CD4-positive, alpha-beta T cell (primary cell): ENCODE results near the gene DGKA. TPM values are rescaled to one million over a fixed set of nuclear protein-coding genes. Genes with fewer than 3 reads are reported as not detected.

ENCODE experiments used
- ATAC-seq: fragments of 200-7000 bp; cut with Tn5 transposase; one replicate; pipeline ENCODE4 v1.10.0; 2022; ENCODE audit warnings: mild to moderate bottlenecking; ENCODE audit not compliant: poor library complexity
- CTCF ChIA-PET: fragments of 350-600 bp; sonication (Branson Sonifier 250); formaldehyde crosslinking; loops from one replicate; lab custom pipeline; 2021; ENCODE audit warnings: antibody characterized with exemption, inconsistent platforms; lab: Charles Lee
- POLR2A ChIA-PET: fragments of 350-600 bp; sonication (Branson Sonifier 250); formaldehyde crosslinking; loops from one replicate; lab custom pipeline; 2021; ENCODE audit warnings: antibody characterized with exemption, inconsistent platforms; lab: Charles Lee
- DNase-seq, 14 experiments: peaks; one replicate each; pipeline ENCODE4 v3.0.0-alpha.2; 2013 to 2020; ENCODE audit warnings: mixed read lengths in 2 of 14
- H3K27ac ChIP-seq, 2 donors: one replicate each; pipeline versions ENCODE4 v1.5.1 to v1.7.0; 2013; ENCODE audit warnings: low read length in 2 of 2, low read depth in 1 of 2, mild to moderate bottlenecking in 1 of 2
- H3K27me3 ChIP-seq, 2 experiments: 1 replicate in 1 of 2; 2 replicates in 1 of 2; pipeline versions ENCODE4 v1.6.1 to v1.7.0; 2013; ENCODE audit warnings: low read length in 2 of 2, control low read depth in 1 of 2, mild to moderate bottlenecking in 1 of 2, moderate library complexity in 1 of 2; ENCODE audit not compliant: insufficient read depth in 2 of 2, control insufficient read depth in 1 of 2
- H3K36me3 ChIP-seq: one replicate; pipeline ENCODE4 v1.6.1; 2013; ENCODE audit warnings: low read length, control low read depth; ENCODE audit not compliant: insufficient read depth
- H3K4me1 ChIP-seq: one replicate; pipeline ENCODE4 v1.6.1; 2013; ENCODE audit warnings: low read length, control low read depth; ENCODE audit not compliant: insufficient read depth
- H3K4me3 ChIP-seq: one replicate; pipeline ENCODE4 v1.5.1; 2013; ENCODE audit warnings: mild to moderate bottlenecking, low read length, moderate library complexity
- H3K9me3 ChIP-seq, 2 experiments: 1 replicate in 1 of 2; 2 replicates in 1 of 2; pipeline versions ENCODE4 v1.6.1 to v1.7.0; 2013; ENCODE audit warnings: low read length in 2 of 2, mild to moderate bottlenecking in 2 of 2, control low read depth in 1 of 2, moderate library complexity in 1 of 2; ENCODE audit not compliant: control insufficient read depth in 1 of 2, insufficient read depth in 1 of 2
- H3K27ac Mint-ChIP-seq: one replicate; pipeline ENCODE4 v1.8.0; 2020; ENCODE audit warnings: mixed read lengths
- H3K27me3 Mint-ChIP-seq: one replicate; pipeline ENCODE4 v1.8.0; 2021; ENCODE audit warnings: mixed read lengths
- H3K36me3 Mint-ChIP-seq: one replicate; pipeline ENCODE4 v1.8.0; 2021; ENCODE audit warnings: low read depth, mixed read lengths
- H3K4me1 Mint-ChIP-seq: one replicate; pipeline ENCODE4 v1.8.0; 2021; ENCODE audit warnings: low read depth, mixed read lengths
- H3K4me3 Mint-ChIP-seq: one replicate; pipeline ENCODE4 v1.8.0; 2020; ENCODE audit warnings: mild to moderate bottlenecking, mixed read lengths
- H3K9me3 Mint-ChIP-seq: one replicate; pipeline ENCODE4 v1.8.0; 2020; ENCODE audit warnings: mixed read lengths
- CTCF ChIP-seq: fragments of 200-600 bp; IDR thresholded peaks from one replicate; pipeline ENCODE4 v1.8.0; 2022; ENCODE audit warnings: antibody characterized with exemption, mild to moderate bottlenecking
- intact Hi-C, 2 experiments: fragments of 100-400 bp; cut with DNase I in 1 of 2; cut with micrococcal nuclease in 1 of 2; formaldehyde crosslinking; loops; one replicate each; pipeline versions ENCODE4 v1.15.1 to v1.9.0; 2023 to 2025; cut with DNase I, micrococcal nuclease
- total RNA-seq, 174 experiments: library from RNA in 2 of 174; stranded (reverse) in 2 of 174; gene quantifications; one replicate each; pipeline ENCODE4 v1.2.3 and lab custom pipeline; 2021 to 2026

The DGKA gene
- total RNA-seq, 2 experiments from 2014 or later: 799 to 818 TPM

- Mint-ChIP-seq H3K36me3 (peaks cover 66% of the 10 kb centered on the region), H3K4me1 (peaks cover 30% of the 10 kb centered on the region), H3K4me3 (no peak overlapping the region), H3K9me3 (no peaks in the 10 kb centered on the region), H3K27me3 (no peaks in the 10 kb centered on the region), H3K27ac (no peak overlapping the region)
- DNase-seq: no peak
- POLR2A ChIA-PET: interaction anchor here (1.2 to 1.7 kb wide), 2 partner anchors 9 to 15 kb away, joined by 3 to 10 read pairs; partner anchors contain the start of gene RAB5B
- Histone ChIP-seq H3K27me3 (no peaks in the 10 kb centered on the region), H3K4me3 (no peak overlapping the region), H3K9me3 (no peaks in the 10 kb centered on the region), H3K27ac (no peak overlapping the region), H3K36me3 (peaks cover 57% of the 10 kb centered on the region), H3K4me1 (no peaks in the 10 kb centered on the region)
- intact Hi-C loops: no loop called here
- ATAC-seq: no peak
- CTCF ChIA-PET: interaction anchor here (4.7 kb wide), 1 partner anchor 13 kb away, joined by 20 read pairs; no protein-coding TSS in a partner anchor
- no peak for TF ChIP-seq CTCF
Observed at GRCh38 chr12:55982319-55982936, 51.5 kb downstream of the DGKA start.

- H3K27ac ChIP-seq: no peak overlapping the region
- peaks cover 58% of the 10 kb centered on the region for H3K36me3 ChIP-seq
- ChIA-PET POLR2A (interaction anchor here (1.7 to 2.2 kb wide), 2 partner anchors 9 to 10 kb away, joined by 10 to 14 read pairs; partner anchors contain the start of gene RAB5B), CTCF (interaction anchor here (4.7 kb wide), 1 partner anchor 13 kb away, joined by 20 read pairs; no protein-coding TSS in a partner anchor)
- intact Hi-C loops: no loop called here
- no peaks in the 10 kb centered on the region for H3K27me3 ChIP-seq
- TF ChIP-seq CTCF: no peak
- Mint-ChIP-seq H3K36me3 (peaks cover 64% of the 10 kb centered on the region), H3K4me1 (peaks cover 23% of the 10 kb centered on the region), H3K27me3 (no peaks in the 10 kb centered on the region), H3K9me3 (no peaks in the 10 kb centered on the region), H3K27ac (no peak overlapping the region), H3K4me3 (no peak overlapping the region)
- no peaks in the 10 kb centered on the region for H3K9me3 ChIP-seq
- H3K4me3 ChIP-seq: no peak overlapping the region
- ATAC-seq (no peak), DNase-seq (no peak)
- H3K4me1 ChIP-seq: no peaks in the 10 kb centered on the region
Observed at GRCh38 chr12:55983232-55983842, 52.4 kb downstream of the DGKA start.

- no peak overlapping the region for H3K27ac ChIP-seq
- intact Hi-C loops: no loop called here
- H3K27me3 Mint-ChIP-seq: no peaks in the 10 kb centered on the region
- H3K9me3 Mint-ChIP-seq: no peaks in the 10 kb centered on the region
- DNase-seq: no peak
- H3K4me3 Mint-ChIP-seq: no peak overlapping the region
- CTCF ChIA-PET: interaction anchor here (0.6 to 4.7 kb wide), 3 partner anchors 11 to 588 kb away, joined by 3 to 20 read pairs (median 3); partner anchors contain the start of gene RPS26
- peaks cover 66% of the 10 kb centered on the region for H3K36me3 Mint-ChIP-seq
- peaks cover 13% of the 10 kb centered on the region for H3K4me1 Mint-ChIP-seq
- no peaks in the 10 kb centered on the region for H3K4me1 ChIP-seq
- no peak overlapping the region for H3K4me3 ChIP-seq
- ATAC-seq: no peak
- H3K27me3 ChIP-seq: no peaks in the 10 kb centered on the region
- H3K27ac Mint-ChIP-seq: no peak overlapping the region
- POLR2A ChIA-PET: interaction anchor here (0.5 to 2.2 kb wide), 4 partner anchors 10 to 50 kb away, joined by 3 to 14 read pairs (median 4); partner anchors contain the start of gene RAB5B
- H3K9me3 ChIP-seq: no peaks in the 10 kb centered on the region
- TF ChIP-seq CTCF: no peak
- H3K36me3 ChIP-seq: peaks cover 58% of the 10 kb centered on the region
Observed at GRCh38 chr12:55984861-55985260, 53.9 kb downstream of the DGKA start.
